GM21786 (cell line): Measurements from ENCODE around the gene AGBL3.
"Not testable (repeated sequence)": the region's sequence is repeated elsewhere in the genome, so short reads cannot be mapped to it uniquely, and the experiment has no call there.

Source experiments
- ATAC-seq: cut with Tn5 transposase; IDR thresholded peaks from one replicate; pipeline ENCODE4 v1.9.1; 2021; ENCODE audit not compliant: unreplicated experiment

The AGBL3 gene

DNA sequence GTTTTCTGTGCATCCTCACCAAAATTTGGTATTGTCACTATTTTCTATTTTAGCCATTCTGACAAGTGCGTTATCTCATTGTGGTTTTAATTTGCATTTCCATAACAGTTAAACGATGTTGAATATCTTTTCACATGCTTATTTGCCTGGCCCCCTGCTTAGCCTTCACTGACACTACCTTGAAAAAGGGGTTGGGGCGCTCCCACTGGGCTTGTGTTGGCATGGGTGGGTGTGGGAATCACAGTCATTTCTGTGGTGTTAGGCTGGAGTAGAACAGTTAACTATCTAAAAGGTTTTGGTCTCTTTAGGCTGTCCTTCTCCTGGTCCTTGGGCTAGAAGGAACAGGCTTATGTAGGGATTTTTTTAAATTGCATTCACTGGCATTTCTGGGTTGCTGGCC is 89.4 kb downstream of the AGBL3 start:
- ATAC-seq: no peak

DNA sequence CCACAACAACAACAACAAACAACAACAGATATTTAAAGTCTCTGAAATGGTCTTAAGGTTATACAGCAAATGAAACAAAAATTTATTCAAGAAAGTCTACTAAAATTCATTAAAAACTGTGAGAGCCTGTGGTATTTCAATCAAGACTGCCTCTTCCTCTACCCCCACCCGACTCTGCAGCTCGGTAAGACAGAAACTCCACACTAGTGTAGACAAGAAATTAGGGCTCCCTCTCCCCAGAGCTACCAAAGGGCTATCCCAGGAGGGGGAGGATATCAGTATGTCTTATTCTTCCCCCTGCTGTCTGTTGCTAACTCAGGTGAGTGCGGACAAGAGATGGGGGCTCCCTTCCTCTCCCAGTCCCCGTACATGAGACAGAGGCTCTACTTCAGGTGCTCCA is 90.6 kb downstream of the AGBL3 start:
- no peak for ATAC-seq

DNA sequence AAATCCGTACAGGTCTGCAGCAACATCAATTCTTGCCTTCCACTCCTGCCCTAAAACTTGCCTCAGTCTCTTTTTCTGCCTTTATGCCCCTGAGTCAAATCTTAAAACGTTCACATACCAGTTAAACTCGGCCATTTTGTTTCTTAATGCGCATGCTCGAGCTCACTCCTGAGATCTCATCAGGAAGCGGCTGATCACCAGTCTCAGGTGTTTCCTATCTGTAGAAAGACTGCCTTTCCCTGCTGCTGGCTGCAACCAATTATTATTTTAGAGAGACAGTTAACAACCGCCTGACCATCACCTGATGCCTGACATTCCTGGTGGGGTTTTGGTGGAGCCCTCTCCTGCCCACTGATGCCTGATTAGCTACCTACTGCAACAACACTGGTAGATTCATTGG is 91.3 kb downstream of the AGBL3 start:
- ATAC-seq: no peak

DNA sequence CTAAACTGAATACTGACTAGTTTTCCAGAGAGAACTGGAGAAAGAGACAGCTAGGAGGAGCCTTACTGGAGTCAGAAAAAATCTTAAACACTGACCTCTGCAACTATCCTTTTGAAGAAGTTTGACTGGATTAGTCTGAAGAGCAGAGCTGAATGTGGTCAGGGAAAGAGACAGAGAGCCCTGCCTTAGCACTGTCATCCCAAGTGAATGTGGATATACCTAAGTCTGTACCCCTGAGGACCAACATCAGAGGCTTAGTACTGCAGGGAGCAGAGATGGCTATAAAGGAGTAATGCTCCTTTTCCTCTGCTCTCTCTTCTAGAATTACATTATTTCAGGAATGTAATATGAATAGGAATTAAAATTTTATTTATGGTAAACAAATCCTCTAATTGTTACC is 91.7 kb downstream of the AGBL3 start:
- ATAC-seq: no peak

DNA sequence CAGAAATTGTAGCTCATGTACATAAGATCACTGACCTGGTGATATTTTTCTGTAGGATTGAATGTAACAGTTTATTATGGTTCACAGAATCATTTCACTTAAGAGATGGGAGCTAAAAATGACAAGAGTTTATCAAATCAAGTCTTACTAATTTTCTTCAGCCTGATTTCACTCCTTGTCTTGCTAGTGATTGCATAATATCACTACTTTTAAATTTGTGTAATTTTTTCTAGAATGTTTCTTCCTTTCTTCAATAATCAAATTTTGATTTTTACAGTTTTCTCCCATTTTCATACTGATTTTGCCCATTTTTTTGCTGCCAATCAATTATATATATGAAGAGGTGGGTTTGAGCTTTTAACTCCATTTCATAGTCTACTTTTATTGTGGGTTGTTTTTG is 92.8 kb downstream of the AGBL3 start:
- ATAC-seq: no peak

DNA sequence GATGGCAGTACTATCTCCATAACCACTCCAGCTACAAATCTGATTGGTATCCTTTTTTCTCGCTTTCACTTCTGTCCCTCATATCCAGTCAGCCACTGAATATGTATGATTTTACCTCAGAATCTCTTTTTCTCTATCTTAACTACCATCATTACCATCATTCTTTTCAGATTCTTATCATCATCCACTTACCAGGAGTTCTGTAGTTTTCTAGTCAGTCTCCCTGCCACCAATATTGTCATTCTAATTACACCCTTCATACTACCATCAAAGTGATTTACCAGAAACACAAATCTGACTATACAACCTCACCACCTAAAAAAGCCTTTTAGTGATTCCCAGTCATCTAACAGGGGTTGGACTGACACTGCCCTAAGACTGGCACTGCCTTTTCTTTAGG is 96.7 kb downstream of the AGBL3 start:
- ATAC-seq: no peak

DNA sequence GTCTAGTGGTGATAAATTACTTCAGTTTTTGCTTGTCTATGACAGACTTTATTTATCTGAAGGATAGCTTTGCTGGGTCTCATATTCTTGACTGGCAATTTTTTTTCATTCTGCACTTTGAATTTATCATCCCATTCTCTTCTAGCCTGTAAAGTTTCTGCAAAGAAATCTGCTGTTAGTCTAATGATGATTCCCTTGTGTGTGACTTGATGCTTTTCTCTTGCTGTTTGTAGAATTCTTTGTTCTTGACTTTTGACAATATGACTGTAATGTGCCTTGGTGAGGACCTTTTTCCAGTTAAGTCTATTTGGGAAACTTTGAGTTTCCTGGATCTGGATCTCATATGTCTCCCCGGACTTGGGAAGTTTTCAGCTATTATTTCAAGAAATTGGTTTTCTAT is 102.3 kb downstream of the AGBL3 start:
- no peak for ATAC-seq

DNA sequence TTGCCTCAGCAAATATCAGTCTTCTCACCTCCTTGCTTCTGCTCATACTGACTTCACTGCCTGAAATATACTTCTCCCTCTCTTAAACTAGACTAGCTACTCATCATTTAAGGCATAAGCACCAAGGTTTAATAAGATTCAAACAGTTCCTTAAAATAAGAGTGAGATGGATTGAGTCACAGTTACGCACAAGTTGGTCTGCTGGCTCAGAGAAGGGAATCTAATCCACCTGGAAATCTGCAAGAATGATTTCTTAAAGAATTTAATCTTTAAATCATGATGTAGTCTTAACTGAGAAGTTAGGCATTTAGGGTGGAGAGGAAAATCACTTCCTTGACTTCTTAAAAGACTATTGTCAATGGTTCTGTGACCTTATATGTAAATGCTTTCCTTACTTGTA is 105.4 kb downstream of the AGBL3 start:
- no peak for ATAC-seq

DNA sequence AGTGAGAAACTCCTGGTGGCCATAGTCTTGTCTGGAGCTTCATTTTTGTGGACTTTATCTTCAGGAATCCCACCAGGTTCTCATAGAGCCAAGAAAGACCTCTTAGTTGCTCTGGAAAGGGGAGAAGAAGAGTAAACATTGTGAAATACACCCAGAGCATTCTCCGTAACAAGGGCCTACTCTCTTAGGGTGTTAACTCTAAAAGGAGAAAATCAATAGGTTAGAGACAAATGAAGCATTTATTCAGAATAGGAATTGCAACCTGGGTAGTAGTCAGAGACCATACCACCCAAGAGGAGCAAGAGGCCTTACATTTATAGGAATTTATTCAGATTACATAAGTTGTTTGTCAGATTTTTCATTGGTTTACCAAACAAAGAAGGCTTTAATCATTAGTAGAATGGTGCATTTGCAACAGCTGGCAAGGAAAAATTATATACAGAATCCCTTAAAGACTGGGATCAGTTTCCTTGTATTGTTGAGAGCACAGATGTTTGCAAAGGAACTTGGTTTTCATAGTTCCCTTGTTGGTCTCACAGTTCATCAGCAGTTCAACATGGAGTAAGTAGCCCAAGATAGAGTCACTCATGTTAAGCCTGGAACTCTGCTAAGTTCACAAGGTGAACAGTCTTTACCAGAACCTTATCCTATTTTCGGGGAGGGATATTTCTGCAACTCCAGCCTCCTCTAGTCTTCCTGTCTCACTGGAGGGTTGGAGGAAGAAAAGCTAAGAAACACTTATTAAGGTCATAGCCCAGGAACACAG is 108.3 kb downstream of the AGBL3 start:
- ATAC-seq: no peak

DNA sequence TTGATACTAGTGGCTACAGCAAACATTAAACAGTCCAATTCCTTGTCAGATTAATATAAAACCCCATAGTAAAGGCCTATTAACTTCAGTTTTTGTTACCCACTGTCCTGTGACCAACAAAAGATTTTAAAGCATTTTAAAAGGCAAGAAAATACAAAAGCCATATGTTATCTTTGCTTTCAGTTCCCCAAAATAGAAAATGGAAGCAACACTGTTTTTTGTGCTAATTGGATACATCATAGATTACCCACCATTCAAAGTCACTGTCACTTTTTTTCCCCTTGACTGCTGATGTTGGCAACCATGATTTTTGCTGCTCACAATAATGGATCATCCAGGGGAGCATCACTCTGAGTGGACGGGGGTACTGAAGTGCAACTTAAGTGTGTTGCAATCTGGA is 109.1 kb downstream of the AGBL3 start:
- no peak for ATAC-seq

DNA sequence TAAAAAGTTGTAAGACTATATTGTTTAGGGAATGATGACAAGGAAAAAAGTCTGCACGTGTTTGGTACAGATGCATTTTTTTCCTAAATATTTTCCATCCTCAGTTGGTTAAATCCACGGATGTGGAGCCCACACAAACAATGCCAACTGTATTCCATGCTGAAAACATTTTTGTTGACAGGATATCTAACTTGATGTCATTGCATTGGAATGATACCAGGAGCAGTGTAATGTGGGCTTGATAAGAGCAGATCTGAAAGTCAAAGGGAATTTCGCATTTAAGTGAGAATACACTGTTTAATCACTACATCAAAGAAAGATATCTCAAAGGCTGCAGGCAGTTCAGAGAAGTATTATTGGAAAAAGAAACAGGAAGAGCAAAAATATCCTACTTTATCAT is 112.1 kb downstream of the AGBL3 start:
- ATAC-seq: no peak

DNA sequence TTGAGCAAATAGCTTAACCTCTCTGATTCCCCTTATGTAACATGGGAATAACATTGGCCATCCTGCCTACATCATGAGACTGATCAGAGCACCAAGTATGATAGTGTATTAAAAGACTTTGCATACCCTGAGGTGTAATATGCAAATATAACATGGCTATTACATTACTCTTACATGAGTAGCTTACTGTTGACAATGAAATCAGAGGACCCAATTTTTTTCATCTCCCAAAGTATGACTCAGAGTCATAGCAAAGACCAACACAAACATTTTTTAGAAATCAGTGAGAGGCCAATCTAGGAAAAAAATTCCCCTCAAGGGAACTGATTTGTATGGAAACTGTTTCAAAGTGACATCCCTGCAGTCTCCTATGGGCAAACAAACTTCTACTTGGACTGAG is 114.5 kb downstream of the AGBL3 start:
- ATAC-seq: no peak

DNA sequence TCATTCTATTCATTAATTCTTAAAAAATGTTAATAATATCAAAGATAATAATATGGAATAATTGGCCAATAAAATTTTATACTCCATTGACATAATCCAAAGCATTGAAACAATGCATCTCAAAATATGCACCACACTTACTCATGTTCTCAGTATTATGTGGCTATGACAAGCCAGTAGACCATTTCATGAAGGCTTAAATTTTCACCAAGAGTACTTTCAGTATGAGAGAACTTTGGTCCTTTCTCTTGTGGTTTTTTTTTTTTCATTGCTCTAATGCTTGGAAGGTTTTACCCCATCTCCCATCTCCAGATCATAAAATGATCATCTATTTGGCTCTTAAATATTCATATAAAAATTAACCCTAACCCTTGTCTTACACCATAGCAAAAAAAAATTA is 116.1 kb downstream of the AGBL3 start:
- peak; percentile 98 for ATAC-seq

DNA sequence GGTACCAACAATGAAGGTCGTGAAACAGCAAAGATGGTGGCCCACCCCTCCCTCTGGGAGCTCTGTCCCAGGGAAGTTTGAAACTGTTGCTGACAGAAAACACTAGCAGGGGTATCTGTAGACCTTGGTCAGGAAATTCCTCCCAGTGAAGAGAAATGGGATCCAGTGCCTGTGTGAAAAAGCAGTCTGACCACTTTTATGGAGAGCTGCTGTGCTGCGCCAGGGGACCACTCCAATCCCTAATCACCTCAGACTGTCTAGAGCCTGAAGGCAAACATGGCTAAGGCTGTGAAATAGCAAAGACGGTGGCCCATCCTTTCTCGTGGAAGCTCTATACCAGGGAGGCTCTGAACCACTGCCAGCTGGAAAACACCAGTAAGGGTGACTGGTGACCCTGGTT is 123.3 kb downstream of the AGBL3 start:
- ATAC-seq: no peak

DNA sequence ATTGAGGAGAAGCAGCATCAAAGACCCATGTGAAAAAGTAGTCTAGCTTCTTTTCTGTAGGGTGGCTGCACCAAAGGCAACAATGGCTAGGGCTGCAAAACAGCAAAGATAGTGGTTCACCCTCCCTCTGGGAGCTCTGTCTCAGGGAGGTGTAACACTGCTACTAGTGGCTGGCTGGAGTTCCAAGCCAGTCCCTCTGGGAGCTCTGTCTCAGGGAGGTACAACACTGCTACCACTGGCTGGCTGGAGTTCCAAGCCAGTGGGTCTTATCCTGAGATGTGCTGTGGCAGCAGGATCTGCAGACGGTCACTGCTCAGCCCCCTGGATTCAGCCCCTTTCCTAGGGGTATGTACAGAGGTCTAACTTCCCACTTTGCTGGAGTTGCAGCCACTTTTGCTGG is 123.7 kb downstream of the AGBL3 start:
- ATAC-seq: no peak

DNA sequence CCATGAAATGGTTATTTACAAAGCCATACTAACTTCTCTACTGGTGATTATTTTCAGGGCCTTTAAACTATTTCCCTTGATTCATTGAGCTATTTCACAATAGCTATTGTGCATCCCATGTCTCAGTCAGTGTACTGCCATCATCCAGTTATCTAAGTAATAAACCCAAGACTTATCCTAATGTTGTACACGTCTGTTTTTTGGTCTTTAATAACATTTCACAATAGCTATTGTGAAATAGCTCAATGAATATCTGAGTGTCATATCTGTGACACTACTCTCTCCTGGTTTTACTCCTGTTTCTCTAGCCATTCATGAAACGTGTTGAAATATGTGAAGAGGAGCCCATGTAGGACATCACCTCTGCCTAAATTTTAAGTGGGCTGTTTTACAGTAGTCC is 125.1 kb downstream of the AGBL3 start:
- ATAC-seq: no peak

DNA sequence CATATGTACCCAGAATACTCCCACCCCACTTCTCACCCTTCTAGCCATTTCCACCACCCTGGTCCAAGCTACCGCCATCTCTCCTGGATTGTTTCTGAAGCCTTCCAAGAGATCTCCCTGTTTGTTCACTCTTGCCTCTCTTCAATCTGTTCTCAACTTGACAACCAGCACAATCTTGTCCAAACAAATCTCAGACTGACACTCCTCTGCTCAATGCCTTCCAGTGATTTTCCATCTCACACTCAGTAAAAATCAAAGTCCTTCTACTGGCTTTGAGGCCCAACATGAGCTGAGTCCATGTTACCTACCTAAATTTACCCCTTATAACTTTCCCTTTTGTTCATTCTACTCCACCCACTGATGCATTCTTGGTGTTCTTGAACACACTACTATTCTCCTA is 128.3 kb downstream of the AGBL3 start:
- ATAC-seq: no peak

DNA sequence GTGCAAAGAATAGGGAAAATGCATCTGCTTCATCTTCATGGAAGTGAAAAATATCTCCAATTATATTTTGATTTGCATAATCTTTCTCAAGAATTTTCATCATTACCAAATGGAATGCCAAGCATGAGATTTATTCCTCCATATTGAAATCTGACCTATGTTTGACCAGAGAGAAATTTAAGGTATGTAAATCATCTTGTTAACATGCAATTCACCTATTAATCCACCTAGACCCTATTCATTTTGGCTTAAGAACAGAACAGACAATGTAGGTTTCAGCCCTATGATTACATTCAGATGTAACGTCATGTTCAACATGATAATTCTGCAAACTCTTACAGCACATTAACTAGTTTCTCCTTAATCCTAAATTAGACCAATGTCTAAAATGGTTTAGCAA is 130.8 kb downstream of the AGBL3 start:
- no peak for ATAC-seq

DNA sequence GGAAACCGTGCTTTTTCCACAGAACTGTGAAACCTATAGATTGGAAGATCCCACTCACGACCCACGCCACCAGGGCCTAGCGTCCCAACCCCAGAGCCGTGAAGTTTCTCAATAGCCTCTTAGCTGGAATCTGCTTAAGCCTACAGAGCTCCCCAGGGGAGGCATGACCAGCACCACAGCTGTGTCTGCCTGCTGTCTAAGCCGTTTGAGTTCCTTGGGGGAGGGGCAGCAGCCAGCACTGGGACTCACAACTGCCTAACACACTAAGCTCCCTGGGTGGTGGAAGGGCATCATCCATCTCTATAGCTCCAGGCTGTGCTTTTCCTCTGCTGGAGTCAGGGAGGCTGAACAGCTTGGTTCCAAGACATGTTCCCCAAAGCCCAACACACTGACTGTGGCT is 135.6 kb downstream of the AGBL3 start:
- ATAC-seq: no peak

DNA sequence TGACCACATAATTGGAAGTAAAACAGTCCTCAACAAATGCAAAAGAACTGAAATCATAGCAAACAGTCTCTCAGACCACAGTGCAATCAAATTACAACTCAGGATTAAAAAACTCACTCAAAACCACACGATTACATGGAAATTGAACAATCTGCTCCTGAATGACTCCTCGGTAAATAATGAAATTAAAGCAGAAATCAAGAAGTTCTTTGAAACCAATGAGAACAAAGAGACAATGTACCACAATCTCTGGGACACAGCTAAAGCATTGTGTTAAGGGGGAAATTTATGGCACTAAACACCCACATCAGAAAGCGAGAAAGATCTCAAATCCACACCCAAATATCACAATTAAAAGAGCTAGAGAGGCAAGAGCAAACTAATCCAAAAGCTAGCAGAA is 138.3 kb downstream of the AGBL3 start:
- not testable (repeated sequence) for ATAC-seq

DNA sequence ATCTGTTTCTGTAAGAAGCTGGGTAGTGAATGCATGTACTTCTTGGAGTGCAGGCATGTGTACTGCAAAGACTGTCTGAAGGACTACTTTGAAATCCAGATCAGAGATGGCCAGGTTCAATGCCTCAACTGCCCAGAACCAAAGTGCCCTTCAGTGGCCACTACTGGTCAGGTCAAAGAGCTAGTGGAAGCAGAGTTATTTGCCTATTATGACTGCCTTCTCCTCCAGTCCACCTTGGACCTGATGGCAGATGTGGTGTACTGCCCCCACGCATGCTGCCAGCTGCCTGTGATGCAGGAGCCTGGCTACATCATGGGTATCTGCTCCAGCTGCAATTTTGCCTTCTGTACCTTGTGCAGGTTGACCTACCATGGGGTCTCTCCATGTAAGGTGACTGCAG is 142.6 kb downstream of the AGBL3 start:
- ATAC-seq: no peak

DNA sequence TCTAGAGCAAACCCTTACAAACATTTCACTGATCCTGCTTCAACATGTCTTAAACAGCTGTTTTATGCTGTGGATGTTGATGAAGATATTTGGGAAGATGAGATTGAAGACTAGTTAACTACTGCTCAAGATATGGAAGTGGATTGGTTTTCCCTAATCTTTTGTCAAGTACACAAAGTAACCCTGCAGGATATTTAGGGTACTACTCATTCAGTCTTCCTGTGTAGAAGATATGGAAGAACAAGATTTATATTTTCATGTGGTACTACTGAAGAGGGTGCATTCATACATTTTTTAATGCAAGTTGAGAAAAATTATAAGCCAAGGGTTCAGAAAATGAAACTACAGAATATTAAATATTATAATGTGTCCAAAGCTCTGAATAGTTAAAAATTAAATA is 143.3 kb downstream of the AGBL3 start:
- no peak for ATAC-seq

DNA sequence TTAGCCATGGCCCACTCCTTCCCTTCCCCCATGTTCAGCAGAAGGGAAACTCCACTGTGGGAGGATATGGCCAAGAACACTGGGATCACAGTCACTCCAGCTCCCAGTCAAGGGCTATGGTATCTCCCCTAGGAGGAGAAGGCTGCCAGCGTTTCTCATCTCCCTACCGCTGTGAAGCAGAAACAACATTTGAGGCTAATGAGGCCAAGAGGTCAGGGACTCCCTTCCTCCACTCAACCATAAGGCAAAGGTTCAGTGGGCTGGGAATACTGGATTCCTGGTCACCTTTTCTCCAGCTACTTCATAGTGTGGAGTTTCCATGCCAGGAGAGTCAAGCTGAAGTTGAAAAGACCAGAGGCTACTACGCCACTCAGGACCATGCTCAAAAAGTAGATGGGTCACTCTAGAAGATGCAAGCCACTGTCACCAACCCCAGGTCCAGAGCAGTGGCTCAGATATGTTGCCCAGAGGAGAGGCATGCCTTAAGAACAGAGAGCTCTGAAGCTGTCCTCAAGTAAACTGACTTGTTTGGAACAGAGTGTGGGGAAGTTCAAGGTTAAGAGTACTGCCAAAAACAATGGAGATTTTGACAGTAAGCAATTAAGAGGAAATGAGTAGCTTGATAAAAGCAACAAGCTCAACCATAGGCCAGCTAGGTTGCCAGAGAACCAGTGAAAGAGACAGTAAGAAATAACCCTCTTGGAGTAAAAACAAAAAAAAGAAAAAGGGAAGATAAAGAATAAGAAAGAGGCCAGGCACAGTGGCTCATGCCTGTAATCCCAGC is 157.8 kb downstream of the AGBL3 start:
- no peak for ATAC-seq
